NCI-H2171 treated with DMSO at 0.1 percent for 48 hours (cell line): ENCODE measurements around the gene KRTAP2-4.
"Not testable (repeated sequence)": the region's sequence is repeated elsewhere in the genome, so short reads cannot be mapped to it uniquely, and the experiment has no call there.

Experiments used
- DNase-seq: peaks from one replicate; lab custom pipeline; 2025; lab: John Stamatoyannopoulos, UW

Gene KRTAP2-4

DNA sequence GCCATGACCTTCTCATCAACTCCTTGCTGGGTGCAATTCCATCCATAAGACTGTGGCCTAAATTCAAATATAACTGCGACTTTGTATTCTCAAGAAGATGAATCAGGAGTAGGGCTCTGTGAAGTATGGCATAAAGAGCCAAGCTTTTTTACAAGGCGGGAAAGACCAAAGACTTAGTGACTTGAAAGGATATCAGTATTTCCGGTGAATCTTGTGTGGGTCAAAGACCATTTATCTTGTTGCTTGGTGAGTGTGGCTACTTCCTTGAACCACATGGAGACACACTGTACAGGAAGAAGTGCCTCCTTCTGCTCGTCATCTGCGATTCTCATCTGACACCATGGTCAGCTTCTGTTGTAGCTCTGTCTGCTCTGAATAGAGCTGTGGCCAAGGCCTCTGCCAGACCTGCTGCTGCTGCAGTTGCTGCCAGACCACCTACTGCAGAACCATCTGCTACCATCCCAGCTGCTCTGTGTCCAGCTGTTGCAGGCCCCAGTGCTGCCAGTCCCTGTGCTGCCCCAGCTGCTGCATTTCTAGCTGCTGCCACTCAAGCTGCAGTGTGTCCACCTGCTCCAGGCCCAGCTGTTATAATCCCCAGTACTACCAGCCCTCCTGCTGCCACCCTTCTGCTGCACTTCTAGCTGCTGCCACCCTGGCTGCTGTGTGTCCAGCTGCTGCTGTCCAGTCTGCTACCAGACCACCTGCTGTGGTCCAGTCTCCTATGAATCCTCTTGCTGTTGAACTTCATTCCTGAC is 6.1 kb upstream of the KRTAP2-4 start:
- DNase-seq, result no peak

DNA sequence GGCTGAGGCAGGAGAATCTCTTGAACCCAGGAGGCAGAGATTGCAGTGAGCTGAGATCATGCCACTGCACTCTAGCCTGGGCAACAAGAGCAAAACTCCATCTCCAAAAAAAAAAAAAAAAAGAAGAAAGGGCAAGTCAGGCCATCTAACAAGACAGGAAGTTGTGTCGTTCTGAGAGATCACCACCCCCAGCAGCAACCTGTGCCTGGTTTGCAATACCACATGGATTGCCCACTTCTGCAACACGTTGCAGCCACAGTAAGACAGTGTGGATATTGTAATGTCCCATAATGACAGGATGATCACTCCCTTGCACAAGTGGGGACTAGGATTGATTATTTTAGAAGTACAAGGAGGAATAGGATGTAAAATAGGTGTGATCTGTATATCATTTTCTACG is 3.4 kb upstream of the KRTAP2-4 start:
- DNase-seq, result no peak

DNA sequence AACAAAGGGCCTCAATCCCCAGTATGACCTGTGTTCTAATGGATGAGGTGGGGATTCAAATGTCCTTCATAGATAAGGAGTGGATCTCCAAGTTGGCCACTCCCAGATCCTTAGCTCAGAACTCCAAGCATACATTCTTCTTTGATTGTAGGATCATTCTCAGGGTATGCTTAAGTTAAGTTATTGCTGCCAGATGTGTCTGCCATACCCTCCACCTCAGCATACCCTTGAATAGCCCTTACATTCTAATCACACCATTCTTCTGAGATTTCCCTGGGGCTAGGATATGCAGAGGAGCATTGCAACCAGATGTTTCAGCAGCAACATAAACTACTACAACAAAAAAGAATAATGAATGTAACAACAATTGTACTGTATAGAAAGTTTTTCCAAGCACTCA is 1.6 kb upstream of the KRTAP2-4 start:
- no peak for DNase-seq

DNA sequence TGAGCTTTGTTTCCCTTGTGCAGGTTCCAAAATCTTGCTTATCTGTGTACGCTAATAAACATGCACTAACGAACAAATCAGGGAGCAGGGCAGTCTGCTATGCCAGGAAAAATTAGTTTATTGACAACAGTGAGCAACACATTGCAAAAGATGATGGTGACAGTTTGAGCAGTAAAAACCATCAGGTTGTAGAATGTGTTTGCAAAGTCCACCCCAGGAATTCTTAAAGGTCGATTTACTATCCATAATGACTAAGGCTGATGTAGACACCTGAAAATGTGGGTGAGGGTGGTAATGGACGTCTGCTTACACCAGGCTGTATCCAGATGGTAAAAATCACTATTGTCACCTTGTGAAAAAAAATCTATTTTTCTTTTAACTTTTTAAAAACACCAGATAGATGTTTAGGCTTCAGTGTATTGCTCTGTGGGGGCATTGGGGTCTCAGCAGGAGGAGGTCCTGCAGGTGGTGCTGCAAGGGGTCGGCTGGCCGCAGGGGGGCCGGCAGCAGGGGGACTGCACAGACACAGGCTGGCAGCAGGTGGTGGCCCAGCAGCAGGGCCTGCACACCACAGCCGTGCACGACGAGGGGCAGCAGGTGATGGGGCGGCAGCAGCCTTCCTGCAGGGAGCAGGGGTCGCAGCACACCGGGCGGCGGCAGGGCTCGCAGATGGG is 526 bp downstream of the KRTAP2-4 start:
- DNase-seq, result not testable (repeated sequence)

DNA sequence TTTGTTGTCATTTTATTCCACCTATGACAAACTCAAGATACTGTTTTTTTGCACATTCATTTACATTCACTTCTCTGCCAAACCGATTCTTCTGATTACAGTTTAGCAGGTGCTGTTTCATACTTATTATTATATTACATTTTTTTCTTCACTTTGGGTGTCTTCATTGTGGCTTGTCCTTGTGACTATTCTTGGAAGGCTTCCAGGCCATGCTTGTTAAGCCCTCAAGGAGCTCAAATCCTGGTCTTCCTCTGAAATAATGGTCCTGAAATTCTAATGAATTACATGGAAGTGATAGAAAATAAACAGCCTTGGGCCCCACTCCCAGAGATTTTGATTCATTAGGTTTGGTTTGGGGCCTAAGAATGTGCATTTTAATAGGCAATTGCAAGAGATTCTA is 1.4 kb downstream of the KRTAP2-4 start:
- DNase-seq, result no peak

DNA sequence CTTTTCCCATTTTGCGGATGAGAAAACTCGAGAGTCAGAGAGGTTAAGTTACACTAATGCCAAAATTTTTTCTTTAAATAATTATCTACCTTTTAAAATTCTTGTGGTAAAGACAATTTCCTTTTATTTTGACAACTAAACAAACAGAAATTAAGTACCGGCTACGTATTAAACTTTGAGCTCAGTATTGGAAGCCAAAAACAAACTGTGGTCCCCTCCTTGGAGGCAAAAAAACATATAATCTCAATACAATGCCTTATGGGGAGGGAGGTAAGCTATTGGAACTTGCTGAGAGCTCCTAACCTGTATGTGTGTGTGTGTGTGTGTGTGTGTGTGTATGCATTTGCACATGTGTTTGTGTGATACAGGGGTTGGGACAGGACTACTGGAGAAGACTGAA is 2.2 kb downstream of the KRTAP2-4 start:
- no peak for DNase-seq

DNA sequence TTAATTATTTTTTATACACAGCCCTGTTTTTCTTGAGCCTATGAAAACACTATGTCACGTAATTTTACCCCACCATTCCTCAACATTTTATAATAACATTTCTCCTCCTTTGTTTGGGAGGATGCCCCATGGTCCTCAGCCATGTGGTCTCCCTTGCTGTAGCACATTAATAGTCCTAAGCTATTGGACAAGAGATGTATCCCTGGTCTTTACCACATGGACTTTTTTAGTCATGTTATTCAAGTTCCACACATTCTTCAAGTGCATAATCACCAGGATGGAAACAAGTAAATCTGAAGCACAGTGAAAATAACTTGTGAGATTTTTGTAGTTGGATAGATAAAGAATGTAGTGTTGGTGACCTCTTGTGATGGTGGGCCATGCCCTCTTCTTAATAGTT is 3.7 kb downstream of the KRTAP2-4 start:
- no peak for DNase-seq

DNA sequence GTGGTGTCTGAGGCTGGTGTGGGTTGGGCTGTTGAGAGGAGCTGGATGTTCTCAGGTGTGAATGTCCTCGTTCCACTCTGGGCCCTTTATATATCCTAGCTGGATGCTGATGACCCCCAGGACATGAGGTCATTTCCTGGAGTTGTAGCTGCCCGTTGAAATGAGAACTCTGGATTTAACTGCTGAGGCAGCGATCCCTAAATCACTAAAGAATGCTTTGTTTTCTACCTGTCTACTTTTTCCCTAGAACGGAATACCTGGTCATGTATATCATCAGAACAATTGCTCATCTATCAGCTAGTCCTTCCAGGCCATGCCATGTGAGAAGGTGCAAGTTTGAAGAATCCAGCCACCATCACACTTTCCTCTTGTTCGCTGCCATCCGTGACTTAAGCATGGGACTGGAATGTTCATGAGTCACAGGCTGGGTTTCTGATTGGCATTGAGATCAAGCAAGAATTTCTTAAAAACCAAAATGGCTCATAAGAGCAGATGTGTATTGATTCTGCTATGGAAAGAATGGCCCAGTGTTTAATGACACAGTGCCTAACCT is 5.6 kb downstream of the KRTAP2-4 start, which contains the start of gene KRTAP2-3:
KRTAP2-3 (minus strand) TSS at position 63 of the 553 bp plus-strand sequence. CDS start 64 bp downstream, outside the sequence.
- DNase-seq, result no peak

DNA sequence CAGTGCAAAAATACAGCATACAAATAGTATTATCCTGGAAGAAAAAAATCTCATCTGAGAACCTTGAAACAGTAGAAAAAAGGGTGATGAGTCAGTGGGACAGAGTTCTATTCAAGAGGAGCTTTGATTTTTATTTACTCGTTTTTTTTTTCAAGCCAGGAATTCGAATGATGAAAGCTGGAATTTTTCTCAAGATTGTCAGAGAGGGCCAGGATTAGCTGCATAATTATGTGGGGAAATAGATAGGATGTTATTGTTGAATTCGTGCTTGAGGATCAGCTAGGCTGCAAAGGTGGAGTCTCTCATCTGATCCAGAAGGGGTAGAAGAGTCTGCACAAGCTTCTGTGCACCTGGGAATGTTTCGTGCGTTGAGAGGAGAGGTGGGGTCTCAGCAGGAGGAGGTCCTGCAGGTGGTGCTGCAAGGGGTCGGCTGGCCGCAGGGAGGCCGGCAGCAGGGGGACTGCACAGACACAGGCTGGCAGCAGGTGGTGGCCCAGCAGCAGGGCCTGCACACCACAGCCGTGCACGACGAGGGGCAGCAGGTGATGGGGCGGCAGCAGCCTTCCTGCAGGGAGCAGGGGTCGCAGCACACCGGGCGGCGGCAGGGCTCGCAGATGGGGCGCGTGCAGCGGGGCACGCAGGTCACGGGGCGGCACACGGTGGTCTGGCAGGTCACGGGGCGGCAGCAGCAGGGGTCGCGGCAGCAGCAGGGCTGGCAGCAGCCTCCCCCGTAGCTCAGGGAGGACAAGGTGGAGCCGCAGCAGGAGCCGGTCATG is 6.2 kb downstream of the KRTAP2-4 start:
- not testable (repeated sequence) for DNase-seq

DNA sequence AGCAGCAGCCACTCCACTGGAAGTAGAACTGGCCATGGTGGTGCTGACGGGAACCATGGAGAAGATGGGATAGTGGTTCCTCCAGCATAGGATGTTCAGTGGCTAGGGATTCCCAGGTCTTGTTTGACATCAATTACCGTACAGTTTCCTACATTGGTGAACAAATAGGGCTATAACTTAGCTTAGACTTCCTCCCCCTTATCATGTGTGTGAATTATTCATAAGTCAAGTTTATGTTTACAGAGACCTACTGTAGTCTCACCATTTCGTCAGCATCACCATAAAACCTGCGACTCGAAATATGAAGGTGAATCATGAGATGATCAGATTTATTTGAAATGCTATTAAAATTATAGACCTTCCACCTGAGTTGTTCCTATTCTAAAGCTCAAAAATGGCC is 6.9 kb downstream of the KRTAP2-4 start:
- DNase-seq, result no peak

DNA sequence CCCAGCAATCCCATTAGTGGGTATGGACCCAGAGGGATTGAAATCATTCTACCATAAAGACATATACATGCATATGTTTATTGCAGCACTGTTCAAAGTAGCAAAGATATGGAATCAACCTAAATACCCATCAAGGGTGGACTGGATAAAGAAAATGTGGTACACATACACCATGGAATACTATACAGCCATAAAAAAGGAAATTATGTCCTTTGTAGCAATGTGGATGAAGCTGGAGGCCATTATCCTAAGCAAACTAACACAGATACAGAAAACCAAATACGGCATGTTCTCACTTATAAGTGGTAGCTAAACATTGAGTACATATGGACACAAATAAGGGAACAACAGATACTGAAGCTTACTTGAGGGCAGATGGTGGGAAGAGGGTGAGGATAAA is 8.1 kb downstream of the KRTAP2-4 start:
- no peak for DNase-seq

DNA sequence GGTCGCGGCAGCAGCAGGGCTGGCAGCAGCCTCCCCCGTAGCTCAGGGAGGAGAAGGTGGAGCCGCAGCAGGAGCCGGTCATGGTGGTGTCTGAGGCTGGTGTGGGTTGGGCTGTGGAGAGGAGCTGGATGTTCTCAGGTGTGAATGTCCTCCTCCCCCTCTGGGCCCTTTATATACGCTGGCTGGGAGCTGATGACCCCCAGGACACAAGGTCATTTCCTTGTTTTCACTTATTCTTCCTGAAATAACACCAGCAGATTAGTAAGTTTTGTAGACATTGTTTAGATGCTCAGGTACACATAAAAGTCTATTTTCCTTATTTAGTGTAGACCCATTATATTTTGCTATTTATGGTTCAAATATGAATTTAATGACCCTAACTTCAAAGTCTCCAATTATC is 10.5 kb downstream of the KRTAP2-4 start, which contains the start of gene KRTAP2-2:
KRTAP2-2 (minus strand) TSS at position 101 of the 400 bp plus-strand sequence; CDS start at position 82, 19 bp downstream.
- not testable (repeated sequence) for DNase-seq

DNA sequence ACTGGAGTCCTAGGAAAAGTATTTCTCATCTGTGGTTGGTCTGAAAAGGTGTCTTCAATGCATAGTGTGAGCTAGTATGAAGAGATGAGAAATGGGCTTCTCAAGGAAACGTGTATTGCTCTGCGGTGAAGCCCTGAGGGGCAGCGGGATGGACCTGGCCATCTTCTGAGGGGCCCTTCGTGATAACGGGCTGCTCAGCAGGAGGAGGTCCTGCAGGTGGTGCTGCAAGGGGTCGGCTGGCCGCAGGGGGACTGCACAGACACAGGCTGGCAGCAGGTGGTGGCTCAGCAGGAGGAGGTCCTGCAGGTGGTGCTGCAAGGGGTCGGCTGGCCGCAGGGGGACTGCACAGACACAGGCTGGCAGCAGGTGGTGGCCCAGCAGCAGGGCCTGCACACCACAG is 11.1 kb downstream of the KRTAP2-4 start:
- not testable (repeated sequence) for DNase-seq

DNA sequence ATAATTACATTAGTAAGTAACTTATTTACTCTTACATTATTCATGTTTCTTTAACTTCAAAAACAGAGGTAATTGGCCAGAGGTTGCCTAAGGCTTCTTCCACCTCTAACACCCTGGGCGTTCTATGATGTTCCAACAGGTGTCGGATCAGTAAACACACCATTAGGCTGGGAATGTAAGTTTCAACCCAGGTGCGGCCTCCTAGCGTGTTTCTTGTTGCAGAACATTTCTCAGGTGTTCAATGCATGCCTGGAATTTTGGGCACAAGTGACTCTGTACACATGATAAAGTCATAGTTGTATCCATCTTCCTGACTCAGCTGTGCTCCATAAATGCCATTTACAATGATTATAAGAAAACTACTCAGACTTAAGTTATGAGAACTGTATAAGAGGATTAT is 11.7 kb downstream of the KRTAP2-4 start:
- no peak for DNase-seq

DNA sequence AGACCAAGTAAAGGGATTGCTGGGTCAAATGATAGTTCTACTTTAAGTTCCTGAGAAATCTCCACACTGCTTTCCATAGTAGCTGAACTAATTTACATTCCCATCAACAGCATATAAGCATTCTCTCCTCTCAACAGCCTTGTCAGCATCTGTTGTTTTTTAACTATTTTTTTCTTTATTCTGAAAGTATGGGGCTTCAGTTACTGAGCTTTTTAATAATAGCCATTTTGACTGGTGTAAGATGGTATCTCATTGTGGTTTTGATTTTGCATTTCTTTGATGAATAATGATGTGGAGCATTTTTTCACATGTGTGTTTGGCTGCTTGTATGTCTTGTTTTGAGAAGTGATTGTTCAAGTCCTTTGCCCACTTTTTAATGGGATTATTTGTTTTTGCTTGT is 13.1 kb downstream of the KRTAP2-4 start:
- DNase-seq, result no peak

DNA sequence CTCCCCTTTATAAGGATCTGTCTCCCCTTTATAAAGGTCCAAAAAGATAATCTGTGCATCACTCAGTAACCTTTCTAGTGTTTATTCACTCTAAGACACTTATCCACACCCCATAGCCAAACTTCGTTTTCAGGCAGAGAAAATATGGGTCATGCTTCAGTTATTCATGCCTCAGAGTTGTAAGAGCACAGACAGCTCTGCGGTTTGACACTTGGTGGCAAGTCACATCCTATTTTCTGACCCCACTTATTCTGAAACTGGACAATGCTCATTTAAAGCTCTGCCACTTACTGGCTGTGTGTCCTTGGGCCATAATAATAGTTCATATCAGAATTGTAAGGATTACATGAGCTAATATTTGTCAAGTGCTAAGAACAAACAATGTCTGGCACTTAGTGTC is 16.6 kb downstream of the KRTAP2-4 start:
- DNase-seq, result no peak

DNA sequence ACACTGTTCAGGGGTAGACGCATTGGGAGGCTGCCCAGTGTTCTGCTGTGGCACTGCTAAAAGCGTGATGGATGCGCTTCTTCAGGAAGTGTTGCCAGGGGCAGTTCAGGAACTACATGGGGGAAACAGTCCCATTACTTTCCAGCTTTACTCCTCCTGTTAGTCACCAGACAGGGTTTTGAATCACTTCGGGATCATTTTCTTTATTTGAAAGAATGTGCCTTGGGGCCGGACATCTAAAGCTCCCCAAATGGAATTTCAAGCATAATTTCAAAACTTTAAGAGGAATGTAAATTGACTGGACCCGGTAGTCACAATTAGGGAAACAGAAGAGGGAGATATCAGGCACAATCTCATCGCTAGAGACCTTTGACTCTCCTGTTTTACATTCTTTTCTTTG is 17.2 kb downstream of the KRTAP2-4 start:
- DNase-seq, result no peak

DNA sequence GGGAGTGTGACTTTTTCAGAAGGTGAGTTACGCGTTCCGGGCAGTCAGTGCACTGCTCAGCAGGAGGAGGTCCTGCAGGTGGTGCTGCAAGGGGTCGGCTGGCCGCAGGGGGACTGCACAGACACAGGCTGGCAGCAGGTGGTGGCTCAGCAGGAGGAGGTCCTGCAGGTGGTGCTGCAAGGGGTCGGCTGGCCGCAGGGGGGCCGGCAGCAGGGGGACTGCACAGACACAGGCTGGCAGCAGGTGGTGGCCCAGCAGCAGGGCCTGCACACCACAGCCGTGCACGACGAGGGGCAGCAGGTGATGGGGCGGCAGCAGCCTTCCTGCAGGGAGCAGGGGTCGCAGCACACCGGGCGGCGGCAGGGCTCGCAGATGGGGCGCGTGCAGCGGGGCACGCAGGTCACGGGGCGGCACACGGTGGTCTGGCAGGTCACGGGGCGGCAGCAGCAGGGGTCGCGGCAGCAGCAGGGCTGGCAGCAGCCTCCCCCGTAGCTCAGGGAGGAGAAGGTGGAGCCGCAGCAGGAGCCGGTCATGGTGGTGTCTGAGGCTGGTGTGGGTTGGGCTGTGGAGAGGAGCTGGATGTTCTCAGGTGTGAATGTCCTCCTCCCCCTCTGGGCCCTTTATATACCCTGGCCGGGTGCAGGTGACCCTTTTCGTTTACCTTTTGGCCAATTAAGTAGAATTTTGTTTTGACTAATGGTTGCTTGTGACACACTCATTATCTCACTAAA is 18.8 kb downstream of the KRTAP2-4 start, which contains the start of gene KRTAP2-1:
KRTAP2-1 (minus strand) TSS at position 582 of the 731 bp plus-strand sequence; CDS start at position 533, 49 bp downstream.
- not testable (repeated sequence) for DNase-seq

DNA sequence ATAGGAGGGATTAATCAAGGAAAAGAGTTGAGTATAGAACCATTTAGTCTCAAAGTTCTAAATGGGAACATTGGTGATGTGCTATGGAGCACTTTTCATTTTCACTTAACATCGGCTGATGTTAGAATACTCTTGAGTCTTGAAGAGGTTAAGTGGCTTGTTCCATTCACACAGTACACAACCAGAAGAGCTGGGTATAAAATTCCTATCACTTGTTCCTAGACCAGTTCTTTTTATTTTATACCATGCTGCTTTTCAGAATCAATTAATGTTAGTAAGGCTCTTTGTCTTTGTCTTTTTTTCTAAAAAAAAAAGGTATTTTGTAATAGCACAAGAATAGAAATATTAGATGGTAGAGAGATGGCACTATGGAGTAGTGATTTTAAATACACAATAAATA is 22.7 kb downstream of the KRTAP2-4 start:
- no peak for DNase-seq

DNA sequence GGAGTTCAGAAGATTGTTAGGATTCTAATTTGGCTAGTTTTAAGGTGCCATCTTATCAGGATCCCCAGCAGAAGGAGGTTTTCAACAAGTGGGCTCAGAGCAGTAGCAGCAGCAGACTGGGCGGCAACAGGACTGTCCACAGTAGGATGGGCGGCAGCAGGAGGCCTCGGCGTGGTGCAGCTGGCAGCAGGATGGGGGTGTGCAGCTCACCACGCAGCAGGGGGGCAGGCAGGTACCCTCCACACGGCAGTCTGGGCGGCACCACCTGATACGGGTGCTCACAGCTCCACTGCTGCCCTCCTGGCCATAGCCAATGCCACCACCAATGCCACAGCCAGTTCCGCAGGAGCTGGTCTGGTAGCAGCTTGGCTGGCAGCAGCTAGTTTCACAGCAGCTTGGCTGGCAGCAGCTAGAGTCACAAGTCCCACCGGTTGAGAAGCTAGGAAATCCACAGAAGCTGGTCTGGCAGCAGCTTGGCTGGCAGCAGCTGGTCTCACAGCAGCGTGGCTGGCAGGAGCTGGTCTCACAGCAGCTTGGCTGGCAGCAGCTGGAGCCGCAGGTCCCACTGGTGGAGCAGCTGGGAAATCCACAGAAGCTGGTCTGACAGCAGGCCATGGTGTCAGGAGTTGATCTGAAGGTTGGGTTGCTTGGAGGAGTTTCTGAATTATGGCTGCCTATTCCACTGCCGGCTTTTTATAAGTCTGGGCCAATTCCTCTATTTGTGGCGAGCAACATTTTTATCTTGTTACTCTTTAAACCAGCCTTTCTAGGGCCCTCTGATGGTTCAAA is 24.7 kb downstream of the KRTAP2-4 start, which contains the start of gene KRTAP1-1:
KRTAP1-1 (minus strand) TSS at position 668 of the 789 bp plus-strand sequence; CDS start at position 615, 53 bp downstream.
- not testable (repeated sequence) for DNase-seq
